ENCODE results near the gene TMEM184A. TPM values are rescaled to one million over a fixed set of nuclear protein-coding genes. Genes with fewer than 3 reads are reported as not detected.
A peak's percentile ranks its signal among the peaks of the same experiment; 100 is the strongest.
"Not testable (repeated sequence)": the region's sequence is repeated elsewhere in the genome, so short reads cannot be mapped to it uniquely, and the experiment has no call there.

Gene TMEM184A
- total RNA-seq, 1 donor from 2014 or later, result not detected

DNA sequence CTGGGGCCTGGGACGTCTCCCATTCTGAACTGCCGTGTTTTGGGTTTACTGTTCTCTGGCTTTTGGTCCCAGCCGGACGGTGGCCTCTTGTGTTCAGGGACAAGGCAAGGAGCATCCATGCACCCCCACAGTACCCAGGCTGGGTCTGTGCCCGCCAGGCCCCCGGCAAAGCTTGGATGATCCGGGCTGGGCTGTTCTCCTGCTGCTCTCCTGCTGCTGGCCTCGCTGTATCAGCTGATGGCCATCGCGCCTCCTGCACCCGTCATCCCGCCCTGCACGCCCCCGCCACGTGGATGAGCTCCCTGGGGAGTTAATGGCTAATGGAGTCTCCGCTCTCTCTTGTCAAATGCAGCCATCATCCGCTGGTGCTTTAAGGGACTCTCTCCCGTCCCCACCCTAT is 28.7 kb upstream of the TMEM184A start:
- H3K27ac Mint-ChIP-seq (ENCODE audit: unreplicated experiment), result no peak overlapping the region
- DNase-seq (ENCODE audit: low read depth, low spot score), result no peak
- TF ChIP-seq CTCF (conservative IDR thresholded peaks at IDR 0.05), result no peak
- no peaks in the 10 kb centered on the region for H3K9me3 Mint-ChIP-seq
- H3K27me3 Mint-ChIP-seq (ENCODE audit: low read depth), result no peaks in the 10 kb centered on the region
- no peaks in the 10 kb centered on the region for H3K36me3 Mint-ChIP-seq (ENCODE audit: low read depth)
- H3K4me3 Mint-ChIP-seq, result no peak overlapping the region
- peaks cover 5% of the 10 kb centered on the region for H3K4me1 Mint-ChIP-seq

GRCh38 chr7:1583241-1583930 is 27.4 kb upstream of the TMEM184A start:
- H3K4me1 Mint-ChIP-seq, result peaks cover 12% of the 10 kb centered on the region
- H3K36me3 Mint-ChIP-seq (ENCODE audit: low read depth); H3K4me3 Mint-ChIP-seq; H3K27me3 Mint-ChIP-seq (ENCODE audit: low read depth); H3K27ac Mint-ChIP-seq (ENCODE audit: unreplicated experiment); H3K9me3 Mint-ChIP-seq; DNase-seq (ENCODE audit: low read depth, low spot score): not testable (repeated sequence)

- peaks cover 4% of the 10 kb centered on the region for H3K9me3 Mint-ChIP-seq
- no peak for DNase-seq (ENCODE audit: low read depth, low spot score)
- H3K27me3 Mint-ChIP-seq (ENCODE audit: low read depth), result no peaks in the 10 kb centered on the region
- no peak overlapping the region for H3K4me3 Mint-ChIP-seq
- no peak overlapping the region for H3K27ac Mint-ChIP-seq (ENCODE audit: unreplicated experiment)
- peaks cover 3% of the 10 kb centered on the region for H3K36me3 Mint-ChIP-seq (ENCODE audit: low read depth)
- no peak for TF ChIP-seq CTCF (conservative IDR thresholded peaks at IDR 0.05)
- H3K4me1 Mint-ChIP-seq, result peaks cover 12% of the 10 kb centered on the region
These were observed 24.5 kb upstream of the TMEM184A start for GRCh38 chr7:1580422-1581030.

DNA sequence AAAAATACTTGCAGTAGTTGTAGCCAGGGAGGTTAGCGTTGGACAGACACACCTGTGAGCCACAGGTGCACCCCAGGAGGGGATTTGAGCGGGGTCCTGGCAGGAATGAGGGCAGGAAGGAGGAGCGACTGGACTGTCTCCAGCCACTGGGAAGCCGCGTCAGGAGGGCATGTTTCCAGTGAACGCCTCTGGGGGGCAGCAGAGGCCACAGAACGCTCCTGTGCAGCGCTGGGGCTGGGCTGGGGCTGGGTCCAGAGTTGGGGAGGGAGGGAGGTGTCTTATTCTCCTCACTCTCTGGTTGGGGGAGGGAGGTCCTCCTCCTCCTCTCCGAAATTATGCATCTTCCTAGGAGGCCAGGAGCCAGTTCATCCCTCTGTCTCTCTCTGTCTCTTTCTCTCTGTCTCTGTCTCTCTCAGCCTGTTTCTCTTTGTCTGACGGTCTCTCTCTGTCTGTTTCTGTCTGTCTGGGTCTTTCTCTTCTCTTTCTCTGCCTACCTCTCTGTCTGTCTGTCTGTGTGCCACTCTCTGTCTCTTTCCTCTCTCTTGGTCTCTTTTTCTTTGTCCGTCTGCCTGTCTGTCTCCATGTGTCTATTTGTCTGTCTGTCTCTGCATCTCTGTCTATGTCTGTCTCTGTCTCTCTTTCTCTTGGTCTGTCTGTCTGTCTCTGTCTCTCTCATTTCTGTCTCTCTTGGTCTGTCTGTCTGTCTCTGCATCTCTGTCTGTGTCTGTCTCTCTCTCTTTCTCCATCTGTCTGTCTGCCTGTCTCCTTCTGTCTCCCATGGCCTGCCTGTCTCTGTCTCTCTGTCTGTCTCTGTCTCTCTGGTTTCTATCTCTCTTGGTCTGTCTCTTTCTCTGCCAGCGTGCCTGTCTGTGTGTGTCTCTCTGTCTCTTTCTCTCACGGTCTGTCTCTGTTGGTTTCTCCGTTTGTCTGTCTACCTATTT is 23.7 kb upstream of the TMEM184A start:
- TF ChIP-seq CTCF (conservative IDR thresholded peaks at IDR 0.05), result peak; percentile 91
- H3K27ac Mint-ChIP-seq (ENCODE audit: unreplicated experiment), result no peak overlapping the region
- H3K4me3 Mint-ChIP-seq, result no peak overlapping the region
- peaks cover 4% of the 10 kb centered on the region for H3K9me3 Mint-ChIP-seq
- H3K27me3 Mint-ChIP-seq (ENCODE audit: low read depth), result no peaks in the 10 kb centered on the region
- peak; percentile 78 for DNase-seq (ENCODE audit: low read depth, low spot score)
- H3K4me1 Mint-ChIP-seq, result peaks cover 12% of the 10 kb centered on the region
- peaks cover 3% of the 10 kb centered on the region for H3K36me3 Mint-ChIP-seq (ENCODE audit: low read depth)

- DNase-seq (ENCODE audit: low read depth, low spot score), result no peak
- H3K27ac Mint-ChIP-seq (ENCODE audit: unreplicated experiment), result no peak overlapping the region
- peaks cover 12% of the 10 kb centered on the region for H3K4me1 Mint-ChIP-seq
- H3K4me3 Mint-ChIP-seq, result no peak overlapping the region
- no peak for TF ChIP-seq CTCF (conservative IDR thresholded peaks at IDR 0.05)
- peaks cover 4% of the 10 kb centered on the region for H3K9me3 Mint-ChIP-seq
- H3K27me3 Mint-ChIP-seq (ENCODE audit: low read depth), result no peaks in the 10 kb centered on the region
- peaks cover 3% of the 10 kb centered on the region for H3K36me3 Mint-ChIP-seq (ENCODE audit: low read depth)
These were observed 22.5 kb upstream of the TMEM184A start for GRCh38 chr7:1578513-1578912.

Measured in neural crest cell (in vitro differentiated cells).